GM21360 (cell line): ENCODE data around the gene ABCG1.

ENCODE experiments used
- ATAC-seq: cut with Tn5 transposase; IDR thresholded peaks from one replicate; pipeline ENCODE4 v1.9.1; 2021; ENCODE audit warnings: mild to moderate bottlenecking, moderate library complexity; ENCODE audit not compliant: unreplicated experiment

ABCG1 gene

DNA sequence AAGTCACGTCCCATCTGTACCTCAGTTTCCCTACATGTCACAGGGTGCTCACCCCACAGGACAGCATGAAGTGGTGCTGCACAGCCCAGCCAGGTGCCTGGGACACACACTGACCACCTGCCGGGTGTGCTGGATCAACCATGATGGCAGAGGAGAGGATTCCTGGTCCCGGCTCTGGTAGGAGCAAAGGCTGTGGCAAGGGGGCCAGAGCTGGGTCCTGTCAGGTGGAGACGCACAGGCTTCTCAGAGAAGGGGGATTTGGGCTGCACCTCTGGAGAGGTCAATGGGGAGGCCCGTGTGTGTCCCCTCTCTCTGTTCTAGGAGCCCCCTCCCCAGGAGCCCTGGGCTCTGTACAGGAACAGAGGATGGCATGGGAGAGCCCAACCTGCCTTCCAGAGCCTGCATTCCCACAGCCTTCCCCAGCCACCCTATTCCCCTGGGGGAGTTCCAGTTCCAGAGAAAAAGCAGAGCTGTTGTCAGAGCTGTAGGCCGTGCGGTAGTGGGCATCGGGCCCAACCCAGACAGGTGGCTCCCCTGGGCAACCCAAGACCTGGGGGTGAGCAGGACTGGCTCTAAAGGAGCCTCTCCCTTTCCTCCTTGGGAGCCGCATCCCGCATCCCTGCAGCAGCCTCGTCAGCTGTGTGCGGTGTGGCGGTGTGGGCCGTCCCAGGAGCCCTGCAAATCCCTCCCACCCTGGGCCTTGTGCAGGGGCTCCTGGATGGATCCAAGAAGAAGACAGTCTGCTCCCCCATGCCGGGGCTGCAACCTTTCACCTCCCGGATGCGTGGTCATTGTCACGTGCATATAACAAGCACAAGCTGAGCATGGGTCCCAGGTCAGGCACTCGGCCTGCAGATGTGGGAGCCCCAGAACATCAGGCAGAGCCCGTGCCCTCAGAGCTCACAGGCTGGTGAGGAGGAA, 99.1 kb downstream of the ABCG1 start:
- ATAC-seq, result no peak

DNA sequence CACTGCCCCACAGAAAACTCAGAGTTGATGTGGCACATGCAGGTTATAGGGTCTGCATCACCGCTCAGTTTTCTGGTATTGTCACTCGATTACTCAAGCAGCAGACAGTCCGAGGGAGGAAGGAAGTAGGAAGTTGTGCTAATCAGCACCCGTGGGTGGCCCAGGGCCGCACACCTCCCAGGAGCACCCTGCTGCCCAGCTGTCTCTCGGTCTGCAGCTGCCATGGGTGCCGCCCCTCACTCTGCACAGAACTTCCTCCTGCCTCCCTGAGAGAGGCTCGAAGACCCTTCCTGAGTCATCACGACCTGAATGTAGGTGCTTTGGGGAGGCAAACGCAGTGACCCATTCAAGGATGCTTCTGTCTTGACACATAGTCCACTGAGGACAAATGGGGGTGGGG, 100.4 kb downstream of the ABCG1 start:
- ATAC-seq, result no peak

DNA sequence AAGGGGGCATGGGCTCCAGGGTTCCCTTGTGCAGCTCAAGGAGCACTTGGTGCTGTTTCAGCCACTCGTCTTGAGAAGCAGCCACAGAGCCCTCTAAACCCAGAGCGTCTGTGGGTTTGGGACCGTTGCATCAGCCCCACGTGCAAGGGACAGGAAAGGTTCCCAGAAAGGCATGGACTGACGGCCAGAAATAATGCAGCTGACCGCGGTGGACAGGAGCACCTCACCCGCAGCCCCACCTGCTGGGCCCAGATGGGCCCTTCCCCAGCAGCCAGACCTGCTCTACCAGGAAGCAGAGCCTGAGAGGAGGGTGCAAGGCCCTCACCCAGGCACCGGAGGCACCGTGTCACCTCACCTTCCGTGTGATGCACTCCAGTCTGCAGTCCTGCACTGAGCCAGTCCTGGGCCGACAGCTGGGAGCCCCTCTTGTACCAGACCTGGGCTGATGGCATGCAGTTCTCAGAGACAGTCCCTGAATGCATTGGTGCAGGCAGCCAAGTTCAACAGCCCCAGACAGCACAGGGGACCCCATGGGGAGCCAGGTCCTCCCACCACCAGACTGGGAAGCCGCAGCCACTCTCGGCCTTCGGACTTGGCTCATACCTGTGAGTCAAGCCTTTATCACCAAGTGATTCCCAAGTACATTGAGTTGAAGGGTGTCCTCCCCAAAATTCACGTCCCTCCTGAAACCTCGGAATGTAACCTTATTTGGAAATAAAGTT, 101.1 kb downstream of the ABCG1 start:
- no peak for ATAC-seq

DNA sequence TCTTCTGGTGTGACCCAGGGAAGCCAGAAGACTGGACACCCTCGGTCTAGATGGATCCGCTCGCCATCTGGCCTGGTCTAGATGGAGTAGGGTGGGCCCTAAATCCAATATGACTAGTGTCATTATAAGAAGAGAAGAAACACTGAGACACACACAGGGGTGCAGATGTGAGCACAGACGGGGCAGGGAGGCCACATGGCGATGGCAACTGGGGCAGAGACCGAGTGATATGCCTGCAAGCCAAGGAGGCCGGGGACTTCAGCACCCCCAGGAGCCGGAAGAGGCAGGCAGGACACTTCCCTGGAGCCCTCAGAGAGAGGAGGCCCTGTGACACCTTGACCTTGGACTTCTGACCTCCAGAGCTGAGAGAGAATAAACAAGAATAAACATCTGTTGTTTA, 101.9 kb downstream of the ABCG1 start:
- ATAC-seq, result no peak

DNA sequence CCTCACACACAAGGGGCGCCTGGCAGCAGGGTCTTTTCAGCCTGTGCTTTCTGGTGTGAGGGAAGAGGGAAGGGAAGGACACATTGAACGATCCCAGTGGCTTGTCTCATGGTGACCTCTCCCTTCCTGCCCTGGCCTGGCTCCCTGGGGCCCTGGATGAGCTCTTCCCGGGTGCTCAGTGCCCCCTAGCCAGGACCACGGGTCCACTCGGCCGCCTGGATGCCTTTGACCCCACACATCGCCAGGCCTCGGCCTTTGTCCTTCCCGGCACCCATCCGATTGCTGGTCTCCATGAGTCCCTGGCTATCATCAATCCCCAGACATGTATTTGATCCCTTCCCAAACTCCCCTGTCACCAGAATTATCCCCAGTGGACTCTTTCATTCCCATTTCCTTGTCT, 102.3 kb downstream of the ABCG1 start:
- no peak for ATAC-seq

DNA sequence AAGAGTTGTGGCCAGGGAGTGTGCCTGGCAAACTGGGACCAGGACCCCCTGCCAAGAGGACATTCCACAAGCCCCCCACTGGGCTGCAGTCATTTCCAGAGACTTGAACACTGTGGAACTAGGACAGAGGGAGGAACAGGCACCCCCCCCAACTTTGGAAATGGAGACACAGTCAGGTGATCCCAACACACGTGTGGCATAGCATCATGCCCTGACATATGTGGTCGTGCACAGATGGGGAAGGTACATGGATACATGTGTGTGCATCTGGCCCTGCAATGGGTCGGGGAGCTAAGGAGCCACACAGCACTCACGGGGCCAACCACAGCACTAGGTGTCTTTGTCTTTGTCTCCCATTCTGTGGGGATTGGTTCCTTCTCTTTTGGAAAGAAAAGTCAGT, 102.9 kb downstream of the ABCG1 start:
- no peak for ATAC-seq

DNA sequence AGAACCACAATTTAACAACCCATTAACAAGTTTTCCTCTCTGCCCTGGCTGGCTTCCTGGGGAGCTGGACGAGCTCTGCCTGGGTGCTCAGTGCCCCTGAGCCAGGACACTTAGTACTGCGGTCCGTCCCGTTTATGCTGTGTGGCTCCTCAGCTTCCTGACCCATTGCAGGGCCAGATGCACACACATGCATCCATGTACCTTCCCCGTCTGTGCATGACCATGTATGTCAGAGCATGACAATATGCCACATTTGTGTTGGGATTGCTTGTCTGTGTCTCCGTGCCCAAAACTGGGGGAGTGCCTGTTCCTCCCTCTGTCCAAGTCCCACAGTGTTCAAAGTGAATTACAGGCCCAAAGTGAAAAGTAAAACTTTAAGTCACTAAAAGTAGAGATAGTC, 106.0 kb downstream of the ABCG1 start:
- ATAC-seq, result no peak

DNA sequence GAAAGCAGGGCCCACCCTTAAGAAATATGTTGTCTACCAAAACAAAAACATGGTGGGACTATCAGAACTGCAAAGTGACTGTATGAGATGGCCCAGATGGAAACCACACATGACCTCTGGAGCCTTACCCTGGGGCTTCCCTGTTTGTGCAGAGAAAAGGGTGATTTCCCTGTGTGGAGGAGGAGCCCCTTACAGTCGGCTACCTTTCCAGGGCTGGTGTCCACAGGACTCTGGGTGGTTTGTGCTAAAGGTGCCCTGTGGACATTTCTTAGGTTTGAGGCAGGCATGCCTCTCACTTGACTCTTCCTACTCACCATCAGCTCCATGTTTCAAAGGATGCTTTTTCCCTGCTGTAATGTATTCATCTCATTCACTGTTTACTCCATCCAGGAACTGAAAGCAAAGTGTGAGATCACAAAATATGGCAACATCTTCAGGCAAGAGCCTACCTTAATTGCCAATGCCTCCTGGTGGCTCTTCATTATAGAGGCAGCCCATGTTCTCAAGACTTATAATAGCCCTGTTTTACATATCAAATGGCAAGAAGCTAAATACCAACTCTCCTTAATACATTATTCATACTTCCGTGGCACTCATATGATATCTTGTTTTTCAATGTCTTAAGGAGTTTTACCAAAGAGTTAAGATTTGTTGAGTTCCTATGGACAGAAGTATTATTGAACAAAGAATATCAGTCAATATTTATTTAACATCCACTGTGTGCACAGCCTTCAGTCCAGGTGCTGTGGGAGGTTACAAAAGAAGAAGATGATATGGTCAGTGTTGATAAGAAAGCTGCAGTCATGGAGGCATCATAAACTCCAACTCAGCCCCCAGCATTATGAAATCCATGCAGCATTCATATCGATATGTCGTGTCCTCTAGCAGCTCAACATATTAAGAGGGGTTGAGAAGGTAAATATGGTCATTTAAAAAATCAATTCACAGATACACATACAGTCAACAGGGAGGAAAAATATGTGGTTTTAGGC, 111.7 kb downstream of the ABCG1 start:
- ATAC-seq, result no peak

DNA sequence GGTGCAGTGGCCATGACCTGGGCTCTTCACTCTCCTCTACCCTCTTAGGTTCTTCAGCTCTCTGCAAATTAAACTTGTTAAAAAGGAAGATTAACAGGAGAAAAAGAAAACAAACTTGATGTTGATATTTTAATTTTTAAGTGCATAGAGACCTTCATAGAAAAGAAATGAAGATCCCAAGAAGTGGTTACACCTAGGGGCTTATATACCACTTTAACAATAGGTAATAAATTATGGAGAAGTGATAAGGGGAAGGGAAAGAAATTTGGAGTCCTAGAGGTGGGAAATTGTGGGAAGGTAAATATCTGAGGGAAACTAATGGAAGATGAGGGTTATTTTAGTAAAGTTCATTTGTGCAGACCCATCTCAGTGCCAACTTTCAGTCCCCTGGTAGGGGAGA, 112.7 kb downstream of the ABCG1 start:
- no peak for ATAC-seq

DNA sequence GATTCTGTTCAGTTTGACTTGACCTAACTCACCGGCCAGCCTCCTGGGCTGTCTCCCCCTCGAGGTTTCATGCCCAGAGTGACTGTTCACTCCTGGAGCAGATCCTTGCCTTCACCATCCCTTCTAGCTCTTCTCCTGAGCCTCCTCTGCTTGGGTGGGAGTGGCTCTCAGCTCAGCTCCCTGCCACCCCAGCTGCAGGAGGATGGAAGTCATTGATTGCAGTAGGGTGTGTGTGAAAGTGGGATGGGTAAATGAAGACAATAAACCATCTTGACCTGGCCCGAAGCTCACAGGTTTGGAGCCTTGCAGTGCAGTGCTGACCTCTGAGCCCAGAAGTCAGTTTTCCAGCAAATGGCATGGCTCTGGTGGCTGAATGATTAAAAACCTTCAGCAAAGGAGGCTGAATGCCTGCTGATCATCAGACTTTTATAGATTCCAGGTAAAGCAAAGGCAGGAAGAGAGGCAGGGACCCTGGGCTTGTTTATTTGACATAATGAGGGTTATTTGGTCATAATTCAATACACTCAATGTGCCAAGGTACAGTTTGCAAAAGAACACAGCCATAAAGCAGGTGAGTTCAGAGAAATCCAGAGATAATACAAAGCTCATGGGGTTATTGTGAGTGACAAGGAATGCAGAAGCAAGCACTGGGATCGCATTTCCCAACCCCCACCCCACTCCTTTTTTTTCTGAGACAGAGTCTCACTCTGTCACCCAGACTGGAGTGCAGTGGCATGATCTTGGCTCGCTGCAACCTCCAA, 113.8 kb downstream of the ABCG1 start:
- no peak for ATAC-seq

DNA sequence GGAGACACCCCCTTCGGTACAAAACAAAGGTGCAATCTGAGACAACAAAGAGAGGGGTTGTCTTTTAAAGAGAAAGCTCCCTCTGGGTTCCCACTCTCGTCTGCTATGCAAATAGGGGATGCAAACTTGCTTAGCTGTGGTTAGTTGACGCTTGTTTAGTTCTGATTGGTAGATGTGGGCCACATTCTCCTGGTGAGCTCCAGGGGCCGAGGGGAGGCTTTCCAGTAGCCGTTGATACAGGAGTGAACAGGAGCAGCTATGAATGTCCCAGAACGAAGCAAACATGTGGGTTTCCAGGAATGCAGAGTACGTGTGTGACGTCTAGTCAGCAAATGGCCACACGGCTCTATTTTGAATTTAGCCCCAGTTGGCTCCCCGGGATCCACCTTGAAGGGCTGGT, 117.1 kb downstream of the ABCG1 start:
- ATAC-seq, result no peak

DNA sequence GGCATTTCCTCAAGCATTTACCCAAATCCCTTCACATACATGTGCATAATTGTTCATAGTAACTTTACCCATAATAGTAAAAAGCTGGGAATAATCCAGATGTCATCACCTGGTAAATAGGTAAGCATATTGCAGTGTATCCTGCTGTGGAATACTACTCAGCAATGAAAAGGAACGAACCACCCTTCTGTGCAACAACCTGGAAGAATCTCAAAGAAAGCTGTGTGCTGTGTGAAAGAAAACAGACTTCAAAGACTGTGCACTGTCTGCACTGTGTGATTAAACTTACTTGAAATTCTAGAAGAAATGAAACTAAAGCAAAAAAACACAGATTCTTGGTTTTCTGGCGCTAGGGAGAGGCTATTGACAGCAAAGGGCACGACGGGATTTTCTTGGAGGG, 118.3 kb downstream of the ABCG1 start:
- ATAC-seq, result no peak

DNA sequence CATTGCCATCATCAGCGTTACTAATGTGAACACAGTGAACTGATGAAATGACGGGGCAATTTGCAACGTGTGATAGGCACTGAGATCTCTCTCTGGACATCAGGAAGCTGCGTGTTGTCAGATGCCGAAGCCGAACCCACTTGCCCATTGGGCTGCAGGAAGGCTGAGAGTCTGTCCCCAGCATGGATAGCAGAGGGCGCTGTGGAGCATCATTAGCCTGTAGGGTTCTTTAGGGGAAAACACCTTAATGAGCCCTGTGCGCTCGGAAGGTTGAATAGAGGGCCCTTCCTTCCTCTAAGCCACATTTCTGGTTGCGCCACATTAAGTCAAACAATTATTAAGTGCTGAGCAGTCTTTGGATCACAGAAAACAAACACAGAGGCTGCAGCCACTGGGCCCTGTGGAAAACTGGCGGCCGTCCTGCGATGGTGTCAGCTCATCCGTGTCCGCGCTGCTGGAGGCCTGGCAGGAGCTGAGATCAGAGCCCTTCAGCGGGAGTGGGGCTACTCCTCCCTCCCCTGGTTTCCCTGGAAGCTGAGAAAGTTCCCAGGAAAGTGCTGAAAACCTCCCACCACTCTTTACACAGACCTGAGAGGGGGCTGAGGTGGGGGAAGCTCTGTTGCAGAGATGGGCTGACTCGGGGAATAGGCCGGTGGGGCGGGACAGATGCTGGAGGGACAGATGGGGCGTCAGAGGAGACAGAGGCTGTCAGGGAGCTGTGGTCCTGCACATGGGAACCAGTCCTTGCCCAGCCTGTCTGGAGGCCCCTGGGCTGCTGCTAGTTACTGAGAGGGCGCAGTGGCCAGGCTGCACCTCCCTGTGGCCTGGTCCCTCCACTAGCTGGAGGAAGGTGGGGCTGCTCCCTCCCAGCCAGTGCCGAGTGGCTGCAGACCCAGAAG, 119.1 kb downstream of the ABCG1 start:
- ATAC-seq, result no peak

DNA sequence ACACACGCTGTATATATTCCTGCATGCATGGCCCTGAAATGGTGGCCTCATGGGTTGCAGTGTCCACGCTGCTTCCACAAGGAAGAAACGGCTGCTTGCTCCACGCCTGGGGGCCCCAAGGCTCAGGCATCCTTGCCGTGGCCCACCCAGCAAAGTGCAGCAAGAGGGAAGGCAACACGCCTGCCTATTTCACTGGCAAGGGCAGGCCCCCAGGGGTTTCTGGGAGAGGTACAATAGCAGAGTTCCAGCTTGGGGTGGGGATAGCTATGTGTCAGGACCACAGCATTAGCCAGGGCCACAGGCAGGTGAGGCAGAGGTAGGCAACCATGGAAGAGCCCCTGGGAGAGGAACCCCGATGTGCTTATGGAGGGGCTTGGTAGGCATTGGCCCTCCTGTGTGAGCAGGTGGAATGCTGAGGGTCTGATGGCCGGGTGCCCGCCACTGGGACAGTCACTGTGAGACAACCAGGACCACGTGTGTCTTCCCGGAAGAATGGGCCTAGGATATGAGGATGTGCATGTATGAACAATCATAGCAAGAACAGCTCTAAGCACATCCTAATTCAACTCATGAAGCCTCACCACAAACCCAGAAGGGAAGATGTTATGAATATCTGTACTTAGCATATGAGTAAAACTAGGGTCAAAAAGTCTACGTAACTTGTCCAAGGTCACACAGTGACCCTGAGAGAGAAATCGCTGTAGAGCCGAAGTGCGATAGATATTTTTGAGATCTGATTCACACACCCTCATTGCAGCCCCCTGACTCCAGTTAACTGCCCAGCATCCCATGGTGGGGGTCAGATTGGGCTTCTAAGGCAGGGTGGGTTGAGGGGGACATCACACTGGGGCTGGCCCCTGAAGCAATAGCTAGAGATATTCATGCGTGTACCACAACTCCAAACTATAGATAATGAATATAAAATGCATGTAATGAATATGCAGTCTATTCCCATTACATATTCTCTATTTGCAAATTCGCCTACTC, 120.1 kb downstream of the ABCG1 start:
- ATAC-seq, result no peak

DNA sequence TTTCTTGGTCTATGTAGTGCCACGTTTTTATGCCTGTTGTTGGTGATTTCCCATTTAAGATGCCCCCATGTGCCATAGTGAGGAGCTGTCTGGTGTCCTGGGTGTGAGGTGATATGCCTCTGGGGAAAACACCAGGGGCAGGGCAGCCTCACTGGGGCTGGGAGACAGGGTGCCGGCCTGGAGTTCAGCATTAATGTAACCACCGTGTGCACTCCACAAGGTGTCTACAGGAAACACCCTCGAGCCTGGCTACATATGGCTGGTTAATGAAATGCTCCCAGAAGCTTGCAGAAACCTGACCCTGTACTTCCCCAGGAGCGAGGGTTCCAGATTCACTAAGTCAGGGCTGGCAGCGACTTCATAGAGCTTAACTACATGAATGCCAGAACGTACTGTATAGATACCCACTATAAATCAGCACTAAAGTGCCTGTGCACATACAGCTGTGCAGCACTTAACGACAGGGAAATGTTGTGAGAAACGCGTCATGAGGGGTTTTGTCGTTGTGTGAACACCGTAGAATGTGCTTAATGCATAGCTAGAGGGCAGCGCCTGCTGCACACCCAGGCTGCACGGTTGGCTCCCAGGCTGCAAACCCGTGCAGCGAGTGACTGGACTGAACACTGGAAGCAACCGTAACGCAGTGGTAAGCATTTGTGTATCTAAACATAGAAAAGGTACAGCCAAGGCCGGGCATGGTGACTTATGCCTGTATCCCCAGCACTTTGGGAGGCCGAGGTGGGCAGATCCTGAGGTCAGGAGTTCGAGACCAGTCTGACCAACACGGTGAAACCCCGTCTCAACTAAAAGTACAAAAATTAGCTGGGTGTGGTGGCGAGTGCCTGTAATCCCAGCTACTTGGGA, 121.5 kb downstream of the ABCG1 start:
- no peak for ATAC-seq

DNA sequence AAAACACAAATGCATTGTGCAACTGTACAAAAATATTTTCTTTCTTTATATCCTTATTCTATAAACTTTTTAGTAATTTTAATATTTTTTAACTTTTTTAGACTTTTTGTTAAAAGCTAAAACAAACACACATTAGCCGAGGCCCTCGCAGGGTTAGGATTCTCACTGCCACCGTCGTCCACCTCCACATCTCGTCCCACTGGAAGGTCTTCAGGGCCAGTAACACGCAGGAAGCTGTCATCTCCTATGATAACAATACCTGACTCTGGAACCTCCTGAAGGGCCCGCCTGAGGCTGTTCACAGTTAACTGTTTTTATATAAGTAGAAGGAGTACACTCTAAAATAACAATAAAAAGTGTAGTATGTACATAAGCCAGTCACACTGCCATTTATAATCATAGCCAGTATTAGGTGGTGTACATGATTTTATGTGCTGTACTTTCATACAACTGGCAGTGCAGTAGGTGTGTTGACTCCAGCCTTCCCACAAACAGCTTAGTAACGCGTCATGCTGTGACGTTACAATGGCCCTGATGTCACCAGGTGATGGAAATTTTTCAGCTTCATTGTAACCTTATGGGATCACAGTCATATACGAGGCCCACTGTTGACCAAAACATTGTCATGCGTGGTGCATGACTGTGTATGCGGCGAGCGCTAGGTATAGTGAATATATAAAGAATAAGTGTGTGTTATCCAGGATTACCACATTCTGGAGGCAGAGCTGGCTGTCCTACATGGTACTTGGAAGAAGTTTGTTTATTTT, 123.0 kb downstream of the ABCG1 start:
- no peak for ATAC-seq
